Prostate gland (tissue), 2 donors: Measurements from ENCODE around the gene ZNF254.

Experiments used
- CTCF ChIP-seq, 4 experiments: fragments of 200-600 bp in 2 of 4; fragments of 450-650 bp in 2 of 4; sonication (generic) in 2 of 4; IDR thresholded peaks; 1 replicate in 3 of 4; 2 replicates in 1 of 4; pipeline ENCODE4 v1.5.1; 2016 to 2019; ENCODE audit warnings: antibody characterized with exemption in 4 of 4, mild to moderate bottlenecking in 2 of 4, moderate library complexity in 2 of 4
- POLR2A ChIP-seq: fragments of 450-650 bp; IDR thresholded peaks from one replicate; pipeline ENCODE4 v1.6.1; 2016; ENCODE audit warnings: antibody characterized with exemption, mild to moderate bottlenecking
- POLR2AphosphoS5 ChIP-seq: sonication (generic); formaldehyde crosslinking; IDR thresholded peaks from one replicate; pipeline ENCODE4 v1.6.1; 2017; ENCODE audit warnings: antibody characterized with exemption

DNA sequence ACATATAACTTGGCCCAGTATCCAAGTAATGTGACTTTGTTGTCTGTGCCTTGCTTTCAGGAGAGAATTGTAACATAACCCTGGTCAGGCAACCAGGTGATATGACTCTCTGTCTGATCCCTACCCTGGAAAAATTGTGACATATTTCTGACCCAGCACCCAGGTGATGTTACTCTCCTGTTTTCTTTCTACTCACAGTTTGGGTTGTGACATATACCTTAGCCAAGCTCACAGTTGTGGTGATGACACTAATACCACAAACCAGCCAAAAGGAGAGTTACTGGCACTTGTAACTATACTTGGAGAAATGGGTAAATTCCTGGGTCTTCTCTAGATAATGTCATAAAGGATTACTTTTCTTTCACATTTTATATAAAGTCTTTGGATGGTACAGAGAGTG is 14.3 kb upstream of the ZNF254 start:
- TF ChIP-seq CTCF (IDR thresholded peaks at IDR 0.05) (no peak), POLR2A (no peak), POLR2AphosphoS5 (no peak)
